K562 (cell line): Measurements from ENCODE around the gene ABHD17C. TPM values are rescaled to one million over a fixed set of nuclear protein-coding genes. Genes with fewer than 3 reads are reported as not detected.

Experiments used
- ATAC-seq: fragments of 200-7000 bp; cut with Tn5 transposase; 3 replicates; pipeline ENCODE4 v1.9.1; 2020; ENCODE audit warnings: moderate library complexity
- BruUV-seq: library from RNA; stranded (reverse); fragments of 400-500 nt; replicated peaks from 2 replicates; lab custom pipeline; 2021; lab: Mats Ljungman, UMichigan
- CTCF ChIA-PET: fragments of 300-600 bp; formaldehyde crosslinking; extraction: SDS; loops from one replicate; lab custom pipeline; 2021; ENCODE audit warnings: low intra/inter-chr PET ratio; lab: Yijun Ruan, JAX
- POLR2A ChIA-PET: fragments of 300-600, 350-650 bp; sonication (Branson Sonifier 250); formaldehyde crosslinking; extraction: SDS; loops from one replicate; lab custom pipeline; 2021; ENCODE audit warnings: antibody characterized with exemption, inconsistent platforms; lab: Yijun Ruan, JAX
- DNase-seq, 4 experiments: peaks; one replicate each; pipeline versions ENCODE4 v3.0.0 to v3.0.0-alpha.2; 2011 to 2018; ENCODE audit warnings: low spot score in 3 of 4, mixed read lengths in 3 of 4; ENCODE audit errors: extremely low read depth in 1 of 4
- FAIRE-seq: peaks from 2 replicates; lab custom pipeline; 2011; peaks lifted over from hg19 to GRCh38; lab: Jason Lieb, UNC
- H2AFZ ChIP-seq: 2 replicates; pipeline ENCODE4 v1.6.0; 2011; ENCODE audit warnings: low read depth, low read length, control low read depth, inconsistent platforms
- H3K27ac ChIP-seq: fragments of 200-600 bp; 3 replicates; pipeline ENCODE4 v1.8.0; 2011; ENCODE audit warnings: low read depth, mild to moderate bottlenecking, control low read depth, inconsistent platforms, low read length, moderate library complexity, mixed read lengths; ENCODE audit errors: extremely low read depth
- H3K27me3 ChIP-seq, 2 experiments: fragments of 300-600 bp in 1 of 2; 2 replicates in 1 of 2; 3 replicates in 1 of 2; pipeline versions ENCODE4 v1.6.0 to v1.8.0; 2011; ENCODE audit warnings: inconsistent platforms in 2 of 2, low read length in 2 of 2, mild to moderate bottlenecking in 1 of 2, mixed read lengths in 1 of 2, moderate library complexity in 1 of 2; ENCODE audit not compliant: control insufficient read depth in 2 of 2, insufficient read depth in 2 of 2
- H3K36me3 ChIP-seq: fragments of 300-600 bp; 3 replicates; pipeline ENCODE4 v1.8.0; 2011; ENCODE audit warnings: mild to moderate bottlenecking, low read length, inconsistent platforms; ENCODE audit not compliant: control insufficient read depth, insufficient read depth
- H3K4me1 ChIP-seq, 2 experiments: fragments of 200-600 bp in 1 of 2; replicated peaks in 1 of 2; 2 replicates in 1 of 2; 3 replicates in 1 of 2; pipeline versions ENCODE4 v1.5.1 to v1.8.0; 2011; ENCODE audit warnings: inconsistent platforms in 2 of 2, low read length in 2 of 2, mild to moderate bottlenecking in 1 of 2, mixed read lengths in 1 of 2, moderate library complexity in 1 of 2; ENCODE audit not compliant: control insufficient read depth in 2 of 2, insufficient read depth in 2 of 2
- H3K4me2 ChIP-seq: 2 replicates; pipeline ENCODE4 v1.6.1; 2011; ENCODE audit warnings: low read length, control low read depth, inconsistent platforms, mixed read lengths; ENCODE audit not compliant: insufficient read depth
- H3K4me3 ChIP-seq: fragments of 200-600 bp; sonication (generic), shearing (Covaris generic); 2 replicates; pipeline ENCODE4 v1.5.1; 2016; ENCODE audit warnings: control low read depth, inconsistent platforms
- H3K79me2 ChIP-seq: fragments of 200-600 bp; 3 replicates; pipeline ENCODE4 v1.8.0; 2011; ENCODE audit warnings: low read length, inconsistent platforms; ENCODE audit not compliant: control insufficient read depth, insufficient read depth
- H3K9ac ChIP-seq, 2 experiments: 2 replicates each; pipeline versions ENCODE4 v1.6.0 to v1.6.1; 2011; ENCODE audit warnings: low read depth in 2 of 2, low read length in 2 of 2, control low read depth in 1 of 2, inconsistent platforms in 1 of 2, mild to moderate bottlenecking in 1 of 2, mixed read lengths in 1 of 2; ENCODE audit not compliant: insufficient read depth in 1 of 2
- H3K9me1 ChIP-seq: one replicate; pipeline ENCODE4 v1.6.0; 2011; ENCODE audit warnings: inconsistent platforms, mild to moderate bottlenecking, low read length, moderate library complexity; ENCODE audit not compliant: control insufficient read depth, insufficient read depth
- H3K9me3 ChIP-seq: replicated peaks from 2 replicates; pipeline ENCODE4 v1.5.1; 2011; ENCODE audit warnings: low read depth, low read length, inconsistent platforms; ENCODE audit not compliant: control insufficient read depth, insufficient read depth
- H4K20me1 ChIP-seq: replicated peaks from 2 replicates; pipeline ENCODE4 v1.6.1; 2011; ENCODE audit warnings: low read length, inconsistent platforms, mixed read lengths; ENCODE audit not compliant: control insufficient read depth, insufficient read depth
- C11orf30 ChIP-seq: fragments of 450-650 bp; IDR thresholded peaks from 2 replicates; pipeline ENCODE4 v1.6.1; 2016; ENCODE audit warnings: low read depth, mild to moderate bottlenecking
- FOXA3 ChIP-seq, 2 experiments: fragments of 450-650 bp in 1 of 2; sonication (generic) in 1 of 2; formaldehyde crosslinking; IDR thresholded peaks in 1 of 2; conservative IDR thresholded peaks in 1 of 2; 2 replicates each; pipeline versions ENCODE4 v1.4.0 to v1.8.0; 2020 to 2022; ENCODE audit warnings: mild to moderate bottlenecking in 2 of 2, missing genetic modification reagents in 1 of 2
- HNRNPL ChIP-seq: fragments of 200-400 bp; formaldehyde crosslinking; IDR thresholded peaks from 2 replicates; pipeline ENCODE4 v1.6.1; 2017; ENCODE audit warnings: low read depth, mild to moderate bottlenecking, low read length
- MAFF ChIP-seq: IDR thresholded peaks from 2 replicates; pipeline ENCODE4 v1.6.1; 2012; ENCODE audit warnings: low read length, improper control_type of control experiment
- MAFG ChIP-seq: fragments of 450-650 bp; conservative IDR thresholded peaks from 2 replicates; pipeline ENCODE4 v1.6.1; 2016; ENCODE audit warnings: missing genetic modification characterization, missing compliant biosample characterization
- MAFK ChIP-seq: IDR thresholded peaks from 2 replicates; pipeline ENCODE4 v1.6.1; 2011; ENCODE audit warnings: low read length, improper control_type of control experiment
- PATZ1 ChIP-seq: fragments of 250-450 bp; sonication (Bioruptor Pico); IDR thresholded peaks from 2 replicates; pipeline ENCODE4 v1.5.0; 2020; ENCODE audit warnings: mild to moderate bottlenecking, borderline replicate concordance
- PTBP1 ChIP-seq: fragments of 200-400 bp; formaldehyde crosslinking; IDR thresholded peaks from 2 replicates; pipeline ENCODE4 v1.6.1; 2017; ENCODE audit warnings: low read depth, low read length
- TBP ChIP-seq: optimal IDR thresholded peaks from 2 replicates; pipeline ENCODE3; 2011; ENCODE audit warnings: low read depth, low read length, improper control_type of control experiment
- ZNF316 ChIP-seq: fragments of 450-650 bp; IDR thresholded peaks from 2 replicates; pipeline ENCODE4 v1.6.1; 2016
- in situ Hi-C: fragments of 300-500 bp; cut with MboI; formaldehyde crosslinking; loops from 4 replicates; pipeline ENCODE4 v1.15.0; 2018; ENCODE audit warnings: inconsistent platforms, mixed read lengths
- intact Hi-C: fragments of 100-400 bp; cut with micrococcal nuclease; formaldehyde crosslinking; loops from 2 replicates; pipeline ENCODE4 v1.14.2; 2022
- polyA plus RNA-seq, 8 experiments: library from polyadenylated mRNA; depleted of rRNA in 4 of 8; stranded (reverse) in 5 of 8; unstranded in 3 of 8; fragments of >200 nt; fragmentation: Nextera tagmentation in 2 of 8; fragmentation: Illumina TruSeq in 1 of 8; extraction: Ambion mirVana in 2 of 8; extraction: Trizol in 1 of 8; gene quantifications; 2 replicates each; pipeline versions ENCODE4 v1.2.1 to v1.2.3, GENCODE V29; 2011 to 2014; ENCODE audit warnings: inconsistent platforms in 1 of 8, missing spikeins in 1 of 8
- total RNA-seq, 7 experiments: library from RNA; depleted of rRNA in 6 of 7; stranded (reverse); fragments of >200 nt in 6 of 7; fragmentation: Illumina TruSeq in 2 of 7; extraction: Trizol in 2 of 7; gene quantifications; 2 replicates each; pipeline versions ENCODE4 v1.2.1 to v1.2.3, GENCODE V29; 2011 to 2021; ENCODE audit warnings: low replicate concordance in 1 of 7

ABHD17C gene
- total and polyA plus RNA-seq, 9 of the 15 experiments (the other 6 are each of a cell fraction or from before 2014, with no cell fraction given), result 0.04 to 0.42 (median 0.19) TPM; not detected in 1

GRCh38 chr15:80689294-80689693 lies 5.8 kb upstream of the ABHD17C start:
- H3K9me3 ChIP-seq, result no peaks in the 10 kb centered on the region
- no peak overlapping the region for H3K27ac ChIP-seq
- FAIRE-seq (no peak), ATAC-seq (no peak), DNase-seq (no peak)
- intact Hi-C loops (no loop called here), in situ Hi-C loops (no loop called here)
- no peaks in the 10 kb centered on the region for H4K20me1 ChIP-seq
- H3K79me2 ChIP-seq, result no peaks in the 10 kb centered on the region
- no peak overlapping the region for H3K9ac ChIP-seq
- no peak overlapping the region for H3K4me2 ChIP-seq
- 0 out of 5 replicates have a peak, but pooled peaks cover 0 to under 1% of the 10 kb centered on the region in 2 experiments for H3K4me1 ChIP-seq
- no peaks in the 10 kb centered on the region for H3K36me3 ChIP-seq
- H3K27me3 ChIP-seq, result peaks cover 8 to 16% of the 10 kb centered on the region in 2 experiments; a peak in 3 of 5 replicates
- CTCF ChIA-PET, result no interaction called here
- no peak overlapping the region for H3K4me3 ChIP-seq
- no peak overlapping the region for H2AFZ ChIP-seq
- no peak for TF ChIP-seq PATZ1 (CRISPR knock-in tag)
- peak; percentile 88 for TF ChIP-seq ZNF316
- TF ChIP-seq MAFK, result peak; percentile 75
- TF ChIP-seq MAFG (tag), result peak; percentile 68
- no peak for TF ChIP-seq HNRNPL
- peak; percentile 74 for TF ChIP-seq C11orf30
- TF ChIP-seq FOXA3 (CRISPR knock-in tag; conservative IDR thresholded peaks at IDR 0.05 in 1 of 2, IDR thresholded peaks at IDR 0.05 in 1 of 2), result no peak
- TF ChIP-seq MAFF, result peak; percentile 81
- TF ChIP-seq PTBP1, result no peak
- no peak for TF ChIP-seq TBP
- TF ChIP-seq, all 486 proteins: peak for 5
- H3K9me1 ChIP-seq, result no peaks in the 10 kb centered on the region
- no TSS peak for BruUV-seq
- POLR2A ChIA-PET, result no interaction called here
